Kidney tubule cell (primary cell): ENCODE data around the gene CDKAL1.
"Not testable (repeated sequence)": the region's sequence is repeated elsewhere in the genome, so short reads cannot be mapped to it uniquely, and the experiment has no call there.

Source experiments
- DNase-seq: peaks from one replicate; pipeline ENCODE4 v3.0.0-alpha.2; 2018; ENCODE audit warnings: low spot score

The CDKAL1 gene

DNA sequence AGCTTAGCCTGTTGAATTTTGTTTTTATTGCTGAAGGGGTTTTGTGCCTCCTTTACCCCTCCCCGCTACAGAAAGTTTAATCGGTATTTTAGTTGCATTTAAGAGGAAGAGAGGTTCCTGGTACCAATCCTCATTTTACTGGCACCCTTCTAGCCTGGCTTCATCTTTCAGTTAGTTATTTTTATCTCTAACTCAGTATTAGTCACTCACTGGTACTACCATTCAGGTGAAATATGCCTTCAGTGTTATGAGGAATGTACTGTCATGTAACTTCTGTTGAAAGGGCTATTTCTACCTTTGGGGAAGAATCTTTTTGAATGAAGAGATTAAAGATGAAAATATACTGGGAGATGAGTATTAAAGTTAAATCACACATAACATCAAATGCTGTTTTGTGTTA lies 211.8 kb downstream of the CDKAL1 start:
- peak; percentile 35 for DNase-seq

DNA sequence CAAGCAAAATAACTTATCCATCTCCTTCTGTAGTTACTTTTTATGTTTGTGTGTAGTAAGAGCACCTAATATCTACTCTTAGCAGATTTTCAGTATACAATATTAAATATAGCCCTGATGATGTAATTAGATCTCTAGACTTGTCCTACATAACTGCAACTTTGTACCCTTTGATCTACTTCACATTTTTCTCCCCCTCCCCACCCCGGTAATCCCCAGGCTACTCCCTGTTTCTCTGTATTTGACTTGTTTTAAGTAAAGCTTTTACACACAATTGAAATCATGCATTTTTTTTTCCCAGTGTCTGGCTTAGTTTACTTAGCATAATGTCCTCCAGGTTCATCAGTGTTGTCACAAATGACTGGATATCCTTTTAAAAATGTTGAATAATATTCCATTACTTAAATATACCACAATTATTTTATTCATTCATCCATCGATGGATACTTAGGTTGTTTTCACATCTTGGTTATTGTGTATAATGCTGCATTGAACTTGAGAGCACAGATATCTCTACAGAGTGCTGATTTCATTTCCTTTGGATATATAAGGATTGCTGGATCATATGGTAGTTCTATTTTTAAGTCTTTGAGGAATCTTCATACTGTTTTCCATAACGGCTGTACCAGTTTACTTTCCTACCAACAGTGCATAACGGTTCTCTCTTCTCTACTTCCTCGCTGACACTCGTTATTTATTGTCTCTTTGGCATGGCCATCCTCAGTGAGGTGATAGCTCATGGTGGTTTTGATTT lies 212.7 kb downstream of the CDKAL1 start:
- DNase-seq = no peak

DNA sequence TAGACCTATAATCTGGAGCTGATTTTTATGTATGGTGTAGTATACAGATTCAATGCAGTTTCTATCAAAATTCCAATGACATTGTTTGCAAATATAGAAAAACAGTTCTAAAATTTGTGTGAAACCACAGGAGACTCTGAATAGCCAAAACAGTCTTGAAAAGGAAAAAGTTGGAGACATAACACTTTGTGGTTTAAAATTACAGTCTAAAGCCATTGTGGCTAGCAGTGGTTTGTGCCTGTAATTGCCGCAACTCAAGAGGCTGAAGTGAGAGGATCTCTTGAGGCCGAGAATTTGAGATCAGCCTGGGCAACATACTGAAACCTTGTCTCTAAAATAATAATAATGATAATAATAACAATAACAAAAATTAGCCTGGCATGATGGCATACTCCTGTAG lies 213.7 kb downstream of the CDKAL1 start:
- no peak for DNase-seq

DNA sequence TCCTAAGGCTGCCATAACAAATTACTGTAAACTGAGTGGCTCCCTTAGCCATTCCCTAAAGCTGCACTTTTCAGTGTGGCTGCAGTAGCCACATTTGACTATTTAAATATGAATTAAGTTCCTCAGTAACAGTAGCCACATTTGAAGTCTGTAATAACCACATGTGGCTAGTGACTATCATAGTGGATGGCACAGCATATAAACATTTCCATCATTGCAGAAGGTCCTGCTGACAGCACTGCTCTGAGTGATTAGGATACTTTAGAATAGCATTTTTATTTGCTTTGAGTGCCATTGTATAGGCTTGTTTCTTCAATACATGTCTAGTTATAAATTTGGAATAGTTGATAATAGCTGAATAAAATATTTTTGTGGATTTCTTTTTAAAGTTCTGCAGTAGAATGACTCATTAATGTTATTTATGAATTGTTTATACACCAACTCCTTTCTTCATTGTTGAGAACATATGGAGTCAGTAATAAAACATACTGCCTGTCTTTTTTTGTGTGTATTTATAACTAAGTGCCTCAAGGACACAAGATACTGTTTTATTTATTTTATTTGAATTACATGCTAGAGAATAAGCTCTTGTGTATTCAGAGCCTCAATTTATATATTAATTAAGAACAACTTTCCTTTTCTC lies 217.2 kb downstream of the CDKAL1 start:
- no peak for DNase-seq

DNA sequence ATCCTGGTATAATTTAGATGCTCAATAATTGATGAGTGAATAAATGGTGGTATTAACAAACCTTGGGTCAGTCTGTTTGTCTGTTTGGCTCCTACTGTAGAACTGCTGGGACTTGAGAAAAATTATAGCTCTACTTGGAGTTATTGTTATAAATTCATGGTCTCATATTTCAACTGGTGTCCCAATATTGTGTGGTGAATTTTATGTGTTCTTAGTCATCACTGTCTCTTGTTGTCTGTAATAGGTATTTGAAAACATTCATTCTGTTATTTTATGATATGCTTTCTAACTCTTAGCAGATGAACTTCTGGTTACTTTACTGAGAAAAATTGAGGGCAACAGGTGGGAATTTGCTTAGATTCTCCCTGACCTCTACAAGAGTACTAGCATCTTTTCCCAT lies 221.4 kb downstream of the CDKAL1 start:
- DNase-seq = no peak

DNA sequence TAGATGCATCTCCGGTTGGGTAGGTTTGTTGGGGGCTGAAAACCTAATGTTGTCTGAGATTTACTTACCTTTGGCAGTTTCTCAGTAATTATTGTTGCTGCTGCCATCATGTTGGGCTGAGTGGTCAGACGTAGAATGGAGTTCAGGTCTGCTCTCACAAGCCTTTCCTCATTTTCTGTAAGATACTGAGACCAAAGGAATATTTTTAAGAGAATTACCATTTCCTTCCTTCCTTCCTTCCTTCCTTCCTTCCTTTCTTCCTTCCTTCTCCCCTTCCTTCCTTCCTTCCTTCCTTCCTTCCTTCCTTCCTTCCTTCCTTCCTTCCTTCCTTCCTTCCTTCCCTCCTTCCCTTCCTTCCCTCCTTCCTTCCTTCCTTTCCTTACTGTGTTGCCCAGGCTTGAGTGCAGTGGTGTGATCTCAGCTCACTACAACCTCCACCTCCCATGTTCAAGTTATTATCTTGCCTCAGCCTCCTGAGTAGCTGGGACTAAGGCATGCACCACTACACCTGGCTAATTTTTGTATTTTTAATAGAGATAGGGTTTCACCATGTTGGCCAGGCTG lies 222.4 kb downstream of the CDKAL1 start:
- not testable (repeated sequence) for DNase-seq

DNA sequence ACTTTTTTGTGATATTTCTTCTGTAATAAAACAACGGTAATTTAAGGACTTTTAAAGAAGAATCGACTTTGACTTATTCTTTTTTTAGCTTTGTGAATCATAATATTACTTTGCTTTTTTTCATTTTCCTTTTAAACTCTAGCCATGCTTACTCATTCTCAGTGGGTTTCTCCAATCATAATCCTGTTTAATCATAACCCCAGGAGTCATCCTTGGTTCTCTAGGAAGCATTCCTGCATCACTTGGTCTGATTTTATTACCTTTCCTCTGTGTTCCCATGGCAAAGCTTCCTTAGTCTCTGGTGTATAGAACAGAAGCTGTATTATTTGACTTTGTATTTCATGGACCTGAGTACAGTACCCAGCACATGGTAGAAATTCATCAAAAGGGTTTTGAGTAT lies 223.5 kb downstream of the CDKAL1 start:
- peak; percentile 87 for DNase-seq

DNA sequence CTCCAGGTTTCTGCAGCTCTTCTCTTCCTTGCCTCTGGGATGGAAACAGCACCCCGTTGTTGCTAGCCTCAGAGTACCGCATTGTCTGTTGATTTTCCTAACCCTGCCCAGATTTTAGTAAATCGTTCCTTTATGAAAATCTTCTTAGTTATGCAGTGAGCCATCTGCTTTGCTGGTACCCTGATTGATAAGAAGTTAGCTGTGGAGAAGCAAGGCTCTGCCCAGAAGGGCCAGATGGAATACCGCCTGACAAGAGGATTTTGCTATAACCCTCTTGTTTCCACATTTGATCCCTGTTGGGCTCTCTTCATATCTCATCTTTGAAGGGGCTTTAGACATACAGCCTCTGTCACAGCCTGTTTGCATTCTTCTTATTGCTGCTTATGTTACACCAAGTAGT lies 229.0 kb downstream of the CDKAL1 start:
- DNase-seq = no peak

DNA sequence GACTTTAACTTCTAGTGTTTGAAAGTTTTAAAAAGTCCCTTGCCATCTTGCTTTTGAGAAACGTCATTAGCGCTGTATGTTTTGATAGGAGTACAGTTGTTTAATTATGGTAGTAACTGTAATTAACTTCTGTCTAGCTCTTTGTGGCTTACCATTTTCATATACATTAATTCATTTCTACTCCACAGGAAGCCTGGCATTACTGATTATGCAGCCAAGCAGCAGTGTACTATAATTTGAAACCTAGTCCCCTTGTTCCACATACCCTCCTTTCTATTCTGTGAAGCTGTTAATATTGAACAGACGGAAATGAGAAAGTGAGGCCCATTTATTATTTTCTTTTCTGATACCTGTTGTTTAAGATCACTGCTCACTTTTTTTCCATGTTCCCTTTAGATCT lies 235.4 kb downstream of the CDKAL1 start:
- DNase-seq = no peak

DNA sequence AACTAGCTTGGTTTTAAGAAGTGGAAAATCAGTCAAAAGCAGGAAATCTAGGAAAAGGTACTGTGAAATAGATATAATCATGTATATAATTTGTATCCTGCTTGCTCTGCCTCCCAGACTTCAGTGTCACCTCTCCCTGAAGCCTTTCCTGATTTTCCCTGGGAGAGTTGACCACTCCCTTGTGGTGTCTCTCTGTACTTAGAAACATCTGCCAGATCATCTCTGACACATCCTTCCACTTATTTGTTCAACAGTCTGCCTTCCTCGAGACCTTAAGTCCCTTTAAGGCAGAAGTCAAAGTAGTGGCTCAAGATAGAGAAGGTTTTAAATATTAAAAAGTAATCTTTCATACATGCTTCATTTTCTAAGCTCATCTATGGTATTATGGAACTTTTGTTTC lies 236.5 kb downstream of the CDKAL1 start:
- no peak for DNase-seq

DNA sequence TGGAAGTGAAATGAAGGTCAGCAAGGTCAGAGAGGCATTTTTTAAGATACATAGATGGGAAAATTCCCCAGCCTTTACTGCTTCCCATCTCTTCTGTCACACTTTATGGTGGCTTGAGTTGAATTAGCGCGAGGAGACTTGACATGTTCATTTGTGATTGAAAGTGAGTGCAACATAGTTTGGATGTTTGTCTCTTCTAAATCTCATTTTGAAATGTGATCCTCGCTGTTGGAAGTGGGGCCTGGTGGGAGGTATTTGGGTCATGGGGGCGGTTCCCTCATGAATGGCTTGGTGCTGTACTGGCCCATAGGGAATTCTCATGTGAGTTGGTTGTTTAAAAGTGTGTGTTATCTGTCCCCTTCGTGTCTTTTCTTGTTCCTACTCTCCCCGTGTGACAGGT lies 237.2 kb downstream of the CDKAL1 start:
- DNase-seq = no peak

DNA sequence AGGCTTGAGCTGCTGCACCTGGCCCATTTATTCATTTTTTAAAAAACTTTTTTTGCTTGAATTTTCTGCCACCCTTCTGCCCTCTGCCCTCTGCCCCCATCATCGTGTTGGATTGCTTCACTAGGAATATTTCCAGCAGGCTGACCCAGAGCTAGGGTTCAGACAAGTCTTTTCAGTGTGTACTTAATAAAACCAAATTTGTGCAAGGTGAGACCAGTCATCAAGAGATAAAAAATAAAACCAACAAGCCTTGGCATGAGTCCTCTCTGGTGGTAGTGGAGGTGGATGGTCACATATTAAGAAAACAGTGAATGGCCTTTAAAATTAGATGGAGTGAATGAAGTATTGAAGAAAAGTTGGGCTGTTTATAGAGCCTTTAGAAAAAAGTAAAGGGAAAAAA lies 239.6 kb downstream of the CDKAL1 start:
- DNase-seq = no peak

DNA sequence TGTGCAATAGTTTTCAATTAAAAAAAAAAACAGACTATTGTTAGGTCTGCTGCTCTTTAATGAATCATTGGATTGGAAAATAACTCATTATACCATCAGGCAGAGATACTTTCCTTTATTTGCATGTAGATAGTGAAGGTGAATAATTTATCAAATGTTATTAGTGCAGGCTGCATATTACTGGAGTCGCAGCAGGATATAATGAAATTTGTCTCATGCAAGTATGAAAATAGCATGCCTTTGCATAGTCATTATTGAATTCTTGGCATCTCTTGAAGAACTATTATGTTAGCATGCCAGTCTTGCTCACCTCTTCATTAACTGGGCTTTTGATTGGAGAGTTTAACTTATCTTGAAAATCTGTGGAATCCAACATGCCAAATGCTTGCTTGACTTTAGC lies 241.7 kb downstream of the CDKAL1 start:
- no peak for DNase-seq

DNA sequence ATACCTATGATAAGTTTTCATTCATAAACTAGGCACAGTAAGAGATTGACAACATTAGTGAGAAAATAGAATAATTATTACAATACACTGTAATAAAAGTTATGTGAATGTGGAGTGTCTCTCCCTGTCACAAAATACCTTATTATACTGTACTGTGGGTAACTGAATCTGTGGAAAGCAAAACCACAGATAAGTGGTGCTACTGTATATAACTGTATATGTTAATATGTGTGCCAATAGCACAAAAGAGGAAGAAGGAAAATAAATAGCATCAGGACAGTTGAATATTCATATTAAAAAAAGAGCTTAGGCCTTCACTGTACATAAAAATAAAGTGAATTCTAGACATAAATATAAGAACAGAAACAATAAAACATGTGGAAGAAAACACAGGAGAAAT lies 243.5 kb downstream of the CDKAL1 start:
- no peak for DNase-seq

DNA sequence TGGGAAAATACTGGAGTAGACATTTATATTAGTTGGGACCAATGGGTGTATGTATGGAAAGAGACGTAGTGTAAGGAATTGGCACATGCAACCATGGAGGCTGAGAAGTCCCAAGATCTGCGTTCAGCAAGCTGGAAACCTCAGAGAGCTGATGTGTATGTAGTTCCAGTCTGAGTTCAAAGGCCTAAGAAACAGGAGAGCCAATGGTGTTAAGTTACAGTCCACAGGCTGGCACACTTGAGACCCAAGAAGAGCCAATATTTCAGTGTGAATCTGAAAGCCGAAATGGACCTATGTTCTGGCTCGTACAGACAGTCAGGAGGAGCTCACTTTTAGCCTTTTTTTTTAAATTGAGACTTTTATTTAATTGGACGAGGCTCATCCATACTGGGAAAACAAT lies 244.2 kb downstream of the CDKAL1 start:
- no peak for DNase-seq

DNA sequence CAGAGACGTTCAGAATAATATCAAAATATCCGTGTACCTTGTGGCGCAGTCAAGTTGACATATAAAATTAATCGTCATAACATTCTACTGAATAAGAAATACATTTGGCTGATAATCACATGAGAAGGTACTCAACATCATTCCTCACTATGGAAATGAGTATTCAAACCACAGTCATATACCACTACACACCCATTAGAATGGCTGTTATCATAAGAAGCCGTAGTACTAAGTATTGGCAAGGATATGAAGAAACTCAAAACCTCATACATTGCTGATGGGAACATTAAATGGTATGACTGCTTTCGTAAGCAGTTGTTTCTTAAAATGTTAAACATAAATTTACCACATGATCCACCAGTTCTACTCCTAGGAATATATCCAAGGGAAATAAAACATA lies 244.7 kb downstream of the CDKAL1 start:
- no peak for DNase-seq

DNA sequence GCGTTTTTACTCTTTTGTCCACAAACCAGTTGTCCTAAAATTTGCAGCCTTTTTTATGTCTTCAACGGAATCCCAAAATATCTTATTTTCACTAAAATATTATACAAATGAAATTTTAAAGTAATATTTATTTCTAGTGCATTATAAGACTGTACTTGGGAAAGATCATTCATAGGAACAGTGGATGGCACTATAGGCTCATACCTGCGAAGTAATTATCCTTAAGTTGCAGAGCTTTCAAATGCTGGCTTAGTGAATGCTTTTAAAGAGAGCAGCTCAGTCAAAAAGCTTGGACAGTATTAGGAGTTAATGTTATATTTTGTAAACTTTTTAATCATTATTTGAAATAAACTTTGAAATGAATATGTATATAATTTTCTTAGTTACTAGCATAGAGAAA lies 254.9 kb downstream of the CDKAL1 start:
- DNase-seq = no peak

DNA sequence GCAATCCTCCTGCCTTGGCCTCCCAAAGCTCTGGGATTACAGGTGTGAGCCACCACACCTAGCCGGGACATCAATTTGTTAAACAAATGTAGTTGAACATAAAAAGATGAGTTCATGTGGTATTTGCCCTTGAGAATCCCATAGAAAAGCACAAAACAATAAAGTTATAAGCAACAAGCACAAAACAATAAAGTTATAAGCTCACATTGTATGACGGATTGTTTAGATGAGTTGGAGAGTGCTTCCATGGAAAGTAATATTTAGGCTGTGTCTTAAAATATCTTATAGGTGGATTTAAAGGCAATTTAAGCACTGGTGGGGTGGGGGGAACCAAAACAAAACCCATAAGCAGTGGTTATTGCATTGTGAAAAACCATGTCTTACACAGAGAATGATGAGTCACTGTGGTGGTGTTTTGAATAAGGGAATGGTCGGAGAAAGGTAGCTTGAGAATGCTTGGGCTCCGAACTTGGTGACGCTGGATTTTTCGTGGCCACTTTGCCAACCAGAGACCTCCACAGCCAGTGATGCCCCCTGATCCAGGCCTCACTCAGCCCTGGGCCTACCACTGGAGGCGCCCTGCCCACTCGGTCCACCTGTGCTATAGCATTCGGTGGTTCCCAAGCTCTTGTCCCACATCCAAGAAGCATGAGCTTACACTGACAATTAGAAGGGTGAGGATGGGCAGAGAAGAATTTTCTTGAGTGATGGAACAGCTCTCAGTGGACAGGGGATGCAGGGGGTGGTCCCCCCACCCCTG lies 256.0 kb downstream of the CDKAL1 start:
- DNase-seq = no peak

DNA sequence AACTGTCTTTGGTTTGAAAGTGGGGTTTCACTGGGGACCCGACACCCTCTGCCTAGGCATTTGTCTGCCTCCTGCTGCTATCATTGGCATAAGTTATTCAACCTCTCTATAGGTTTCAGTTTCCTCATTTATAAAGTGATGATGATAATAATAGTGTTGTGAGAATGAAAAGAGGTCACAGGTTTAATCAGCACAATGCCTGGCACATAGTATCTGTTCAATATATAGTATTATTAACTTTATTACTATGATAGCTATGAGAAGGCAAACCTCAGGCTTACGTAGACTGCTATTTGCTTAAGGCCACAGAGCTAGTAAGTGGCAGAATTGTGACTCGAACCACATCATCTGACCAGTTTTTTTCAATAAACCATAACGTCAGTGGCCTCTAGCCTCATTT lies 256.8 kb downstream of the CDKAL1 start:
- no peak for DNase-seq

DNA sequence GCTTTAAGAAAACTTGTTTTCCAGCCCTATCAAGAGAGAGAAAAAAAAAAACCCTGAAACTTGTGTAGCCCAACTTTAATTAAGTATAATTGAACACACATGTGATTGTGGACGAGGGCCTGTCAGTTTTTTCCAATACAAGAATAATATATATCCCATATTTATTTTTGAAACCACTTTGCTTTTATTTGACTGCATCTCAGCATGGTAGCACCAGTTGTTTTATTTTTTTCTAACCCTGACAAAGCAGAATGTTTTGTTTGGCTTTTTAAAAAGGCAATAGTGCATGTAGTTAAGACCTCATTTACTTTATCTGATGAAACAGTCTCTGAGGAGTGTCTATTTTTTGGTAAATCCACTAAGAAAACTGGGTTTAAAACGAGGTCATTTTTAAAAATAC lies 257.7 kb downstream of the CDKAL1 start:
- DNase-seq = no peak

DNA sequence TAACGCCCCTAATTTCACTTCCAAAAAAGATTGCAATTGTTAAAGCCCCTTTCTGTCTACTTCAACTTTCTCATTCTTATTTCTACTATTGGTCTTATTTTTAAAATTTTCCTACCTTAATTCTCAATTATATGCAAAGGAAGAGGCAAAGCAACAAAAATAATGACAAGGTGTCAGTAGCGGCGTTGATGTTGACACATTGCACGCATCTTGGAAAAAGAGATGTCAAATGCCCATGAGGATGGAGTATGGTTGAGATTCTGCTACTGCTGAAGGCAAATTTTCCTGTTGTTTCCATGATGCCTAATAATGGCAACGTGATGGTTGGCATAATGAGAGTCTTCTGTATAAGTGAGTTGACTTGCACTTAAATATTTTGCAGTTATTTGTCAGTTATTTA lies 258.9 kb downstream of the CDKAL1 start:
- DNase-seq = no peak

DNA sequence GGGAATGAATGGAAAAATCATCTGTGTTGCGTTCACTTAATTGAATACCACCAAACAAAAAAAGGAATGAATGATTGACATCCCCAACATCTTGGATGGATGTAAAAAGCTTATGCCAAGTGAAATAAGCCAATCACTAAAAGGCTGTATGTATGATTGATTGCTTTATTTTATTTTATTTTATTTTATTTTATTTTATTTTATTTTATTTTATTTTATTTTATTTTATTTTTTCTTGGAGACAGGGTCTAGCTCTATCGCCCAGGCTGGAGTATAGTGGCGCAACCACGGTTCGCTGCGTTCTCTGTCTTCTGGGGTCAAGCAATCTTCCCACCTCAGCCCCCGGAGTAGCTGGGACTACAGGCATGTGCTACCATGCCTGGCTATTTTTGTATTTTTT lies 263.3 kb downstream of the CDKAL1 start:
- no peak for DNase-seq

DNA sequence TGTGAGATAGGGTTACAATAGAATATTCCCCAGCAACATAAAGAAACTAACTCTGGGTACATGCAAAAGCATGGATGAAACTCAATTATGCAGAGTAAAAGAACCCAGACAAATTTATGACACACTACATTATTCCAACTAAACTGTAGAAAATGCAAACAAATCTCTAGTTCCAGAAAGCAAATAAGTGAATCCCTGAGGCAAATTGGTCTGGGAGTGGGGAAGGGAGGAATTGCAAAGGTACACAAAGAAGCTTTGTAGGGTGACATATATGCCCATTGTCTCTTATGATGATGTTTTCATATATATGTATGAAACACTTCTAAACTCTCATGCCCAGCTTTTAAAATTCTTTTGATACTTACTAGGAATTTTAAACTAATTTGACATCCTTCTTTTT lies 266.0 kb downstream of the CDKAL1 start:
- no peak for DNase-seq
